GM18508 (cell line): ENCODE data around the gene JKAMP.

Experiments used
- ATAC-seq: cut with Tn5 transposase; IDR thresholded peaks from one replicate; pipeline ENCODE4 v1.9.1; 2021; ENCODE audit warnings: moderate number of reproducible peaks; ENCODE audit not compliant: insufficient read depth, unreplicated experiment

The JKAMP gene

DNA sequence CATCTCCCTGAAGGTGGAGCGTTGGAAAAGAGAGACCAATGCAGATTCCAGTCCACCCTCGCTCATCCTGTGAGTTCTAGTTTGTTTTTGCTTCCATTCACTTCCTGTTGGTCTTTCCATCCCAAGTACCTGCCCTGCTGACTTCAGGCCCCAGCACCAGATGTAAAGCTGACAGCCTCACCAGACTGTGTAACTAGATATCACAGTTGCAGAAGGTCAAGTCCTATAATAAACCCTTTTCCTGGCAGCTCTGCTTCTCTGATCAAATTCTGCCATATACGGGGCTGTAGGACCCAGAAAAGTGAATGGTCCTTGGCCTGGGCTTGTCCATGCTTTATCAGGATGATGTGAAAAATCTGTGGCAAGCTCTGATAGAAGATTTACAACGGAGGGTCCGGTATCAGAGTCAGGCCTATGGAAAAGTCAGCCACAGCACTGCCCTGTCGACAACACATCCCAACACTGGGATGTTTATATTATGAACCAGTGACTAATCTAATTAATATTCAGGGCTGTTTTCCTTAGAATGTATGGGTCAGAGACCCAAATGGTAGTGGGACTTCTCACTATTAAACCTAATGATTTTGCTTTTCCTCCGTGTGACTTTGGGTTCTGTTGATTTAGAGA, 50.2 kb downstream of the JKAMP start:
- no peak for ATAC-seq

DNA sequence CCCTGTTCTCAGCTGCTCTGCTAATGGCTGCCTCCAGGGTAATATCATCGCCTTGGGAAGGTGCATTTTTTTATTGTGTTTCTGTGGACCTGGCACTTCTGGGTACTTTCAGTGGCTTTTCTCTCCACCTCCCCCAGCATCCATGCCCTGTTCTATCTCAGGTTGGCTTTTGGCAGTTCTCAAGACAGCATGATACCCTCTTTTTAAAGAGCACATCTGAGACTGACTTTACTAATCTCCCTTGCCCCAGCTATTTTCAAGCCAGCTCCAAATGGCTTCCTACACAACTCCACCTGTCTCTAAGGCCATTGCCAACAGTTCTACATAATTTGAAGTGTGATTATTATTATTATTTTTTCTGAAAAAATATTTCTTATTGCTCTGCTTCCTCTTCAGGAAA, 53.2 kb downstream of the JKAMP start:
- ATAC-seq, result no peak

DNA sequence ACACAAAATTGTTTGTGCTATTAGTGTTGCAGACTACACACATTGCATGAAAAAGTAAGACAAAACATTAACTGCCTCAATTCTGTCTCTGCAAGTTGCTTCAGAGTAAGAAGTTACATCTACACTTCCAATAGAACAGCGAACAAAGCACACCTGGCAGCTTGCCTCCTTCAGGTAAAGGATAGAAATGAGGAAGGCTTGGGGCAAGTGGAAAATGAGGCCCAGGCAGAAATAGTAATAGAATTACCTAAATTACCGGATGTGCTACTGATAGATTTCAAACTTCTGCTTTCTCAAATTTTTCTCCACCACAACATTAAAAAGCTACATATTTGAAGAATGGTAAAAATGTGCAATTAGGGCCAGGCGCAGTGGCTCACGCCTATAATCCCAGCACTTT, 54.6 kb downstream of the JKAMP start:
- ATAC-seq, result no peak

DNA sequence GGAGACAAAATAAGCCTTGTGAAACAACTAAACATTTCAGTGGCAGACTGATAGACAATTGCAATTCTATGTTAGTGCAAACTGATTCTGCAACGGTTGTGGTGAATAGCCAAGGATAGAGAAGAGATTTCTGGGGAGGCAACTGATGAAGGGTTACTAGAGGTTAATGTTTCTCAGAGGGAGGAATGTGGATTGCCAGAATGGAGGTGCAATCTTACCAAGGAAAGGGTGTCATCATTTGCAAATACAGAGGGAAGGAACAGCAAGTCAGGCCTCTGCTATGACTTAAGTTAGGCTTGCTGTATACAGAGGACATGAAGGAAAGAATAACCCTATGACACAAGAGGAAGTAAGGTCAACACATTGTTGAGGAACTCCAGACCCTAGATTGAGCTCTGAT, 56.5 kb downstream of the JKAMP start:
- no peak for ATAC-seq

DNA sequence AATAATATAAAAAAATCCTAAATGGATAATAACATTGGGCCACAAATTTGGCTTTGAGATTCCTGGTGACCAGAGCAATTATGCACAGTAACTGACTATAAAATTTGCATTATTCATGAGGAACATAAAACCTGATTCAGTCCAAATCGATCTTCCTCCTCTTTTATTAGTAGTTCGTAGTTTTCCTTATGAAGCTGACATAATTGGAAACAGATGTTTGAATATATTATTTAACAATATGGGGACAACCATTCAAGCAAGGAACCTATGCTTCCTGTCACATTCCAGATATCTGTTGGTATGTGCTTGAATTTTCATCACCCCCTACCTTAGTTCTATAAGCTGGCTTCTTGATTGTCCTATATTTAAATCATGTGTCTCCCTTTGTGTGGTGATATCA, 57.4 kb downstream of the JKAMP start:
- ATAC-seq, result no peak

DNA sequence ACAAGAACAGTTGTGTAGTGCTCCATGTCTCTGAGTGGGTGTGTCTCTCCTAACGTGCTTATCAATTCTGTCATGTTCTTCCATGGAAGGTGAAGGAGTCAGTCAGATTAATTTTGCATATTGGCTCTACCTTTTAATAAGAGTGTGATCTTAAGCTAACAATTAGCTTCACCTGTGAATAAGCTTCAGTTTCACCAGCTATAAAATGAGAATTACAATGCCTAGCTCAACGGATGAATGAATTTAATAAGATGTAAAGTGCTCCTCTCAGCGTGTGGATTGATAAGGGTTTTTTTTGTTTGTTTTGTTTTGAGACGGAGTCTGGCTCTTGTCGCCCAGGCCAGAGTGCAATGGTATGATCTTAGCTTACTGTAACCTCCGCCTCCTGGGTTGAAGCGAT, 59.6 kb downstream of the JKAMP start:
- no peak for ATAC-seq

DNA sequence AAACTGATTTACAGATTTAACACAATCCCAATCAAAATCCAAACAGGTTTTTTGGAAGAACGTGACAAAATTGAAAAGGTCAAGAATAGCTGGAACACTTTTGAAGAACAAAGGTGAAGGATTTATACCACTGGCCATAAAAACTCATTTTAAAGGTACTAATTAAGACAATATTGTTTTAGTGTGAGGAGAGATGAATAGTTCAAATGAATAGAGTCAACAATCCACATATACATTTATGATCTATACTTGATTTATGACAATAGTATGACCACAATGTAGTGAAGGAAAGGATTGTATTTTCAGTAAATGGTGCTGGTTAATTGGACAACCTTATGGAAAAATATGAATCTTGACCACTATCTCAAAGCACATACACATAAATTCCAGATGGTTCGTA, 63.0 kb downstream of the JKAMP start:
- no peak for ATAC-seq
